IPS-15b (cell line): ENCODE results near the gene ZNF664.

Experiments used
- H3K27me3 ChIP-seq: one replicate; pipeline ENCODE4 v1.6.1; 2013; ENCODE audit warnings: low read length; ENCODE audit not compliant: control insufficient read depth, insufficient read depth
- H3K36me3 ChIP-seq: one replicate; pipeline ENCODE4 v1.6.1; 2013; ENCODE audit warnings: low read length; ENCODE audit not compliant: control insufficient read depth, insufficient read depth
- H3K4me1 ChIP-seq: one replicate; pipeline ENCODE4 v1.6.1; 2013; ENCODE audit warnings: mild to moderate bottlenecking, low read length; ENCODE audit not compliant: control insufficient read depth, insufficient read depth
- H3K4me3 ChIP-seq: one replicate; pipeline ENCODE4 v1.5.1; 2013; ENCODE audit warnings: low read depth, low read length
- H3K9ac ChIP-seq: one replicate; pipeline ENCODE4 v1.6.1; 2013; ENCODE audit warnings: low read depth, mild to moderate bottlenecking, low read length
- H3K9me3 ChIP-seq: one replicate; pipeline ENCODE4 v1.6.1; 2013; ENCODE audit warnings: mild to moderate bottlenecking, low read length; ENCODE audit not compliant: control insufficient read depth, insufficient read depth

The ZNF664 gene

DNA sequence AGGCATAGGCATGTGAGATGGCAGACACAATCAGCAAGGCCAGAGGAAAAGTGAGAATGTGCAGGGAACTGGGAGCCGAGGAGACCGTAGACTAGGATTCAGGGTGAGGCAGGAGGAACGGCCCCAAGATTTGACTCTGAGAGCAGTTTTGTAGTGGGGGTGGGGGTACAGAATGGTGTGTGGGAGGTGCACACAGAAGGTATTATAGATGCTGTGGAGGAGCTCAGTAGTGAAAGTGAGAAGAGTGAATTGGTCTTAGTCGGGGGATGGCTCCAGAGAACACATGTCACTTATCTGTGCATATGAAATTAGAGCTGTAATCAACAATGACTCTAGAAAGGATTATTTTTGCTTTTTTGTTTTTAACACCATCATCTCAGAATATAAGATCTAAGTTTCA lies 11.9 kb downstream of the ZNF664 start:
- Histone ChIP-seq H3K9ac (no peak overlapping the region), H3K9me3 (no peaks in the 10 kb centered on the region), H3K27me3 (no peaks in the 10 kb centered on the region), H3K36me3 (peaks cover 3% of the 10 kb centered on the region), H3K4me3 (no peak overlapping the region), H3K4me1 (no peaks in the 10 kb centered on the region)

DNA sequence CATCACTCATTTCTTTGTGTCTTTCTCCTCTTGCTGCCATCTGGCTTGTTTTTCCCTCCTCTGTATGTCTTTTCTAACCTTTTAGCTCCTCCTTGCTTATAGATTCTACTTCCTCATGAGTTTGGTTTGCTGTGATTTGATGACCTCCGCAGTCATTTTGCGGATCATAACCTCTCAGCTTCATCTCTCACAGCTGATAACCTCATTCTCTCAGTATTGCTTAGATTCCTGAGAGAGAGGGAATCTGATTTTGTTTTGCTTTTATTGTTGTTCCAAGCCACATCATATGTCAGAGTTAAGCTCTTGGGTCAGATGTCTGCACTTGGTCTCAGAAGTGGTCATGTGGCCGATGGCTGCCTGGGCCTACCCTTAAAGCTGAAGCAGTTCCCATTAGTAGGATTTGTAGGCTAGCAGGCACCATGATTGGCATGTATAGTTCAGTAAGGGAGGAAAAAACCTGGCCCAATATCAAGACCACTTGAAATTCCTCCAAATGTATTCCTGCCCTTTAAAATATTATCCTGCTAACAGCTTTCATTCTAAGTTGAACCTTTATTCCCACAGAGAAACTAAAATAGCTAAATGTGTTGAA lies 13.5 kb downstream of the ZNF664 start:
- Histone ChIP-seq H3K36me3 (peaks cover 3% of the 10 kb centered on the region), H3K9ac (no peak overlapping the region), H3K9me3 (no peaks in the 10 kb centered on the region), H3K4me3 (no peak overlapping the region), H3K4me1 (no peaks in the 10 kb centered on the region), H3K27me3 (no peaks in the 10 kb centered on the region)

DNA sequence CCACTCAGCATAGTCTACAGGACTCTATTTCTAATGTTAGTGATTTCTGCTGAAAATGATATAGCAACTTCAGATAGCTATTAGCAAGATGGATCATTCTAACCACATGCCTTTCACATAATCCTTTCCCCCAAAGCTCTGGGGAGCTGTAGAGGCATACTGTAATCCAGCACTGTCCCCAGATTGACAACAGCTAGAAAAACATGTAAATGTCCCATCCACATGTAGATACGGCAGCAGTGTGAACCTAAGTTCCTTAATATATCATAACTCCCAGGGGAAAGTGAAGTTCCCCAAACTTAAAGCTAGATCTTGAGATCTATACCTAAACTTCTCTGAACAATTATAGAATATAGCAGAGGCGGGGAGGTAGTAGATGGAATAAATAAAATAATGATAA lies 14.0 kb downstream of the ZNF664 start:
- Histone ChIP-seq H3K36me3 (peaks cover 3% of the 10 kb centered on the region), H3K4me3 (no peak overlapping the region), H3K9ac (no peak overlapping the region), H3K27me3 (no peaks in the 10 kb centered on the region), H3K9me3 (no peaks in the 10 kb centered on the region), H3K4me1 (no peaks in the 10 kb centered on the region)

DNA sequence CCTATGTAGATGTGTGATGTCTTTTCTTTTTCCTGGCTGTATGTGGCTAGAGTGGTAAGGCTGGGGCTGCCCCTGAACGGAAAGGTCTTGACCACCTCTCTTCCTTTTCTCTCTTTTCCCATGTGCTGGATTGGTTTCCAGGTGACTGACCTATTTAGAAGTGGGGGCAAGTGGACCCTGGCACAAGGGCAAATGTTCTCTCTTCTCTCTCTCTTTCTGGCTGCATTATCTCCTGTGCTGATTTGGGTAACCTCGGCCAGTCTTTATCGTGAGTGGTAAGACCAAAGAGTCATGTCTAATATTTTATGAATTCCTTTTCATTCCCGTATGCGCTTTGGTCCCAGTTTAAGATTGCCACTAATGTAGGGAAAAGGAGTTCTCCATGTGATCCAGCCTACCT lies 16.2 kb downstream of the ZNF664 start:
- H3K36me3 ChIP-seq, result peaks cover 3% of the 10 kb centered on the region

DNA sequence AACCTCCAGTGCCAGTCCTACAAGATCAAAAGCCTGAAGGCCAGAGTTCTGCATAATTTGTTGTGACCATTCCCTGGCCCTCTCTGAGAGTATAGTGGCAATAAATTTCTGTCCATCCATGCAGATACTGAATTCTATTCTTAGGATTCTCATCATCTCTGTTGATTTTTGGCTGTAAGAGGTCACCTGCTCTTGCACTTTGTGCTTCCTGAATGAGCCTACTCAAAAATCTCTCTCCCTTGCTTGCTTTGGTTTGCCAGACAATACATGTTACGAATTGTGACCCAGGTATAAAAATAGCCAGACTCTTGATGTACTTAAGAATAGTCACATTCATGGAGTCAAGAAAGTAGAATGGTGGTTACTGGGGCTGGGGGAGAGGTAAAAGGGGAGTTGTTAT lies 16.7 kb downstream of the ZNF664 start:
- H3K27me3 ChIP-seq, result no peaks in the 10 kb centered on the region
- H3K4me3 ChIP-seq, result no peak overlapping the region
- no peak overlapping the region for H3K9ac ChIP-seq
- no peaks in the 10 kb centered on the region for H3K4me1 ChIP-seq
- H3K36me3 ChIP-seq, result peaks cover 3% of the 10 kb centered on the region
- no peaks in the 10 kb centered on the region for H3K9me3 ChIP-seq

More for the DNA sequence above, 16.2 kb downstream of the ZNF664 start:
- Histone ChIP-seq H3K4me1 (no peaks in the 10 kb centered on the region), H3K27me3 (no peaks in the 10 kb centered on the region), H3K4me3 (no peak overlapping the region), H3K9ac (no peak overlapping the region), H3K9me3 (no peaks in the 10 kb centered on the region)

DNA sequence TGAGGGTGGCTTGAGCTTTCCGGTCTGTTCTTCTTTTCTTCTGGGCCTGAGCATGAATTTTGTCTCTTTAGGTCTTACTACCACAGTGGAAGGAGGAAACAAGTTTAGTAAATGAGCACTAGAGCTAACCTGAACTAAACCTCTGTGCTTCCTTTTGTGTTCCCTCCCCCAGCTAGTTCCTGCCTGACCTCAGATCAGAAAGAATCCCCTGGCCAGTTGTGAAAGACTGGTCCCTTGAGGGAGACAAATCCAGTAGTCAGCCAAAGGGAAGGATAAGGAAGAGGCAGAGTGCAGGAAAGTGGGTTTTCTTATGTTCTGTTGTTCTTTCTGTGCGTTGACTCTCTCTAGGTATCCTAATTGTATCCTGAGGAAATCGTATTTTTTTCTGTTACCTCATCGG lies 17.5 kb downstream of the ZNF664 start:
- H3K36me3 ChIP-seq, result peaks cover 3% of the 10 kb centered on the region
- H3K9ac ChIP-seq, result no peak overlapping the region
- no peaks in the 10 kb centered on the region for H3K9me3 ChIP-seq
- H3K4me1 ChIP-seq, result no peaks in the 10 kb centered on the region
- H3K4me3 ChIP-seq, result no peak overlapping the region
- H3K27me3 ChIP-seq, result no peaks in the 10 kb centered on the region

DNA sequence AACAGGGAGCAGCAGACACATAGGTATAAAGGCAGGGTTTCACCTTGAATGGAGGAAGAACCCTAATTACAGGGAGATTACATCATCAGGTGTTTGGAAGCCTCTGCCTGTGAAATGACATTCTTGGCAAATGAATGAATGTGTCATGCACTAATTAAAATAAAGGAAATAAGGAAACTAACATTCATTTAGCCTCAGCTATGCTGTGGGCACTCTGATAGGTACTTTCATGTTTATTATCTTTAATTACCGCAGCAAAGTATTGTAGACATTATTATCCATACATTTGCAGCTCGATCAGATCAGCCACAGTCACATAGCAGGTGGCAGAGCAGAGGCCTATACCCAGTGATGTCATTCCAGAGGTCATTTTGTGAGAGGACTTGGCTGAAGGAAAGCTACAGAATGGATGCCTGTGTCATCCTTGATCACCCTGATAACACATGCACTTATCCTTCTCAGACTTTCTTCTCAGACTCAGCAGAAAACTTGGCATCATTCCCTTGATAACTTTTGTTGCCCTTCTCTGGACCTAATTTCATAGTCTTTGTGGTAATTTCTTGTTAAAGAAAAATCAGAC lies 18.4 kb downstream of the ZNF664 start:
- Histone ChIP-seq H3K27me3 (no peaks in the 10 kb centered on the region), H3K4me3 (no peak overlapping the region), H3K4me1 (no peaks in the 10 kb centered on the region), H3K9me3 (no peaks in the 10 kb centered on the region), H3K36me3 (peaks cover 3% of the 10 kb centered on the region), H3K9ac (no peak overlapping the region)

DNA sequence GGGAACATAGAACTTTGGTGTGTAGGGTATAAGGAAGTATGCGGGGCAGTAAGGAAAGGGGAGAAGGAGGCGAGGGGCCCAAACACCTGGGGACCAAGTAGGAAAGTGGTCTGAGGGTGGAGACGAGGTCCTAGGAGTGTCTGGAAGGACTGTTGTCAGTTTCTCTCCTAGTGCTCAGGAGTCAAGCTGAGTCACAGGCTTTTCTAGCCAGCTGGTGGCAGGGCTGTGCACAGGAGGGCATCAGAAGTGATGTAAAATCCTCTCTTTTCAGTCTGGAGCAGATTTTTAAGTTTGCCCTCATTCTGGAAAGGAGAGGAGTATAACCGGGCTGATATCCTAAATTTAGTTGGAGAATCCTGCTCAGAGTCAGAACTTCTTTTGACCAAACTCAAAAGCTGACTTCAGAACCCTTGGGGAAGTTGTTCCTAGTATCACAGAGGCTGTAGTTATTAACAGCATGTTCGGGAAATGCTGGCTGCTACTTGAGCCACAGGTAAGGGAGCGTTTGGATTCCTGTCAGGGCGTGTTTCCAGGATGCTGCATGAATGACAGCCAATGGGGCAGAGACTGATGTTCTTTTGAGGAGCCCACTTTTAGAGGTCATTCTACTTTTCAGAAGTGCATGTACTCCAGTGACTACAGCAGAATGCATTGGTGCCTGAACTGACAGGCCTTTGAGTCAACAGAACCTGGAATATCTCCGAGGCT lies 19.3 kb downstream of the ZNF664 start:
- Histone ChIP-seq H3K27me3 (no peaks in the 10 kb centered on the region), H3K4me3 (no peak overlapping the region), H3K9me3 (no peaks in the 10 kb centered on the region), H3K4me1 (no peaks in the 10 kb centered on the region), H3K36me3 (peaks cover 3% of the 10 kb centered on the region), H3K9ac (no peak overlapping the region)

DNA sequence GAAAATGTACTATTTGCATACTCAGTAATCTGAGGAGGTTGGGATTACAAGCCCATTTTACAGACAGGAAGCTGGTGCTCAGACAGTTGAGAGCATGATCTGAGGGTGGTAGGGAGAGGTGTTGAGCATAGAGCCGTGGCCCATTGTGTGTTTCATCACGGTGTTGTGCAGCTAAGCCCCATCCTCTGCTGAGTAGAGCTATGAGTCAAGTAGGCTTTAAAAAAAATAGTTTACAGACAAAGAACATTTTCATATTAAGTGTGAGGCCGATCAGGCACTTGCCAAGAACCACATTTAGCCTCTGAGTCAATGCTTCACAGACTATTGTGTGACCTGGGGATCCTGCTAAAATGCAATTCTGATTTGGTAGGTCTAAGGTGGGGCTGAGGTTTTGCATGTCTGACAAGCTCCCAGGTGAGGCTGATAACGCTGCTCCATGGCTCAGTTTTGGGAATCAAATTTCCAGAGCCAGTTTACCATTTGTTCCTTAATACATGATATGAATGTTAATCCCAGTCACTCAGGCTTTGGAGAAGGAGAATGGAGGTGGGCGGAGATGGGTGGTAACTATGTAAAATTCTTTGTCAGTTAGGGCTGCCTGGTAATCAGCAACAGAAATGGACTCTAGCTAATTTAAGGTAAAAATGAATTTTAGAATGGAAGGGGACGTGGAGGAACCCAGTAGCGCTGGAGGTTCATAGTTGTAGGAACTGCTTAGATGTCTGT lies 22.2 kb downstream of the ZNF664 start:
- no peaks in the 10 kb centered on the region for H3K9me3 ChIP-seq

DNA sequence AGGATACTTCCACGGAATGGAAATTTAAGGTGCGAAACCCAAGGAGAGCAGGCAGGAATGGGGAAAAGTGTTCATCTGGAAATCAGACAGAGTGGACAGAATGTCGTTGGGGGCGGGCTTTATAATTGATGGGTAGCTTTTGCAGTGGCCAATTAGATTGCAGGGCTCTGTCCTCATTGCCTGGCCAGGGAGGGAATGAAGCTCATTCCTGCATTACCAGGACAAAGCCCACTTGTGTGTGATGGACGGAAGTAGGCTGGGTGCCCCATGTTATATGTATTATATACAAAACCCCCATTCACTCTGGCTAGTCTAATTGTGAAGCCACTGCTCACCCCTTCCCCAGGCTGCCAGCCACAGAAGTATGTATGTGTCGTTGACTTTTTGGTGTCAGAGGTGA lies 23.6 kb downstream of the ZNF664 start:
- Histone ChIP-seq H3K36me3 (no peaks in the 10 kb centered on the region), H3K9me3 (no peaks in the 10 kb centered on the region), H3K27me3 (no peaks in the 10 kb centered on the region), H3K4me1 (no peaks in the 10 kb centered on the region), H3K4me3 (no peak overlapping the region), H3K9ac (no peak overlapping the region)

More for the DNA sequence above, 22.2 kb downstream of the ZNF664 start:
- H3K27me3 ChIP-seq, result no peaks in the 10 kb centered on the region
- H3K36me3 ChIP-seq, result no peaks in the 10 kb centered on the region
- no peak overlapping the region for H3K9ac ChIP-seq
- no peaks in the 10 kb centered on the region for H3K4me1 ChIP-seq
- no peak overlapping the region for H3K4me3 ChIP-seq

DNA sequence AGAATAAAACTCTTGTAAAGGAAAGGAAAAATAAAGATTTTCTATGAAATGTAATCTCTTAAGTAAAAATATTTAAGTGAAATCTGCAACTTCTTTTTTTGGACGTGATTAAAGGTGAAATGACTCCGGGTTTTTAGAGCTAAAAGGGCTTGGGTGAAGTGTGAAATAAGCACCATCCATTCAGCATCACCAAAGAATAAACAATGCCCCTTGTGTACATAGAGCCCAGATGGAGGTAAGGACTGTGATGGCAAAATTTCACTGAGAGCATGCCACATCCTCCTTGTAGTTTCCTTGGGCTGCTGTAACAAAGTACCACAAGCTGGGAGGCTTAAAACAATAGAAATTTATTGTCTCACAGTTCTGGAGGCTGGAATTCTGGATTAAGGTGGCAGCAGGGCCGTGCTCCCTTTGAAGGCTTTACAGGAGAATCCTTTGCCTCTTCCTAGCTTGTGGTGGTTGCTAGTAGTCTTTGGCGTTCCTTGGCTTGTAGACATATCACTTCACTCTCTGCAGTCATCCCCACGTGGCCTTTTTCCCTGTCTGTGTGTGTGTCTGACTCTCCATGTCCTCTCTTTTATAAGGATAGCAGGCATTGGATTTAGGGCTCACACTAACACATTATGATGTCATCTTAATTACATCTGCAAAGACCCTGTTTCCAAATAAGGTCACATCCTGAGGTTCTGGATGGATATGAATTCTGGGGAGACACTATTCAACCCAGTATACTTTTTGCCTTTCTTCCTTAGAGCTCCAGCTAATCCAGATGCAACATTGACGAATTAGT lies 24.2 kb downstream of the ZNF664 start:
- no peaks in the 10 kb centered on the region for H3K36me3 ChIP-seq
- H3K9ac ChIP-seq, result no peak overlapping the region
- H3K9me3 ChIP-seq, result no peaks in the 10 kb centered on the region
- H3K27me3 ChIP-seq, result no peaks in the 10 kb centered on the region
- no peaks in the 10 kb centered on the region for H3K4me1 ChIP-seq
- no peak overlapping the region for H3K4me3 ChIP-seq
